22Rv1 (cell line): Measurements from ENCODE around the gene CHMP4A.

Experiments
- H3K27ac ChIP-seq: fragments of 450-650 bp; 2 replicates; pipeline ENCODE4 v1.5.1; 2017
- ZFX ChIP-seq: fragments of 450-650 bp; IDR thresholded peaks from 2 replicates; pipeline ENCODE4 v1.6.1; 2017; ENCODE audit warnings: antibody characterized with exemption, borderline replicate concordance
- TF ChIP-seq, protein P1 (sequence below): fragments of 450-650 bp; IDR thresholded peaks from 2 replicates; pipeline ENCODE4 v1.5.1; 2017; ENCODE audit warnings: mild to moderate bottlenecking

Gene CHMP4A

GRCh38 chr14:24189460-24189859 lies 23.8 kb downstream of the CHMP4A start:
- H3K27ac ChIP-seq = peak overlapping the region; percentile 92

DNA sequence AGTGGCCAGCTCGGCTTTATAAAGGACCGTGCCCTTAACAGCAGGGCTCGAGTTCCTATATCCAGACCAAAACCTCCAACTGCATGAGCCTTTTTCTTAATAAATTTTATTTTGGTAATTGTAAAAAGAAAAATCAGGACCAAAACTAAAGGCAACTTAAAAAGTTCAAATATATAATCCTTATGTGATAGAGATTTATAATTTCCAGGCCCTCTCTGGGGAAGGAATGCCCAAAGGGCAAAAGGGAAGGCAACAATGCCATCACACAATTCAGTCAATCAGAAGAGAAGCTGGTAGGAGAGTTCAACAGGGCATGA lies 24.3 kb downstream of the CHMP4A start:
- peak overlapping the region; percentile 92 for H3K27ac ChIP-seq
- TF ChIP-seq, protein P1, sequence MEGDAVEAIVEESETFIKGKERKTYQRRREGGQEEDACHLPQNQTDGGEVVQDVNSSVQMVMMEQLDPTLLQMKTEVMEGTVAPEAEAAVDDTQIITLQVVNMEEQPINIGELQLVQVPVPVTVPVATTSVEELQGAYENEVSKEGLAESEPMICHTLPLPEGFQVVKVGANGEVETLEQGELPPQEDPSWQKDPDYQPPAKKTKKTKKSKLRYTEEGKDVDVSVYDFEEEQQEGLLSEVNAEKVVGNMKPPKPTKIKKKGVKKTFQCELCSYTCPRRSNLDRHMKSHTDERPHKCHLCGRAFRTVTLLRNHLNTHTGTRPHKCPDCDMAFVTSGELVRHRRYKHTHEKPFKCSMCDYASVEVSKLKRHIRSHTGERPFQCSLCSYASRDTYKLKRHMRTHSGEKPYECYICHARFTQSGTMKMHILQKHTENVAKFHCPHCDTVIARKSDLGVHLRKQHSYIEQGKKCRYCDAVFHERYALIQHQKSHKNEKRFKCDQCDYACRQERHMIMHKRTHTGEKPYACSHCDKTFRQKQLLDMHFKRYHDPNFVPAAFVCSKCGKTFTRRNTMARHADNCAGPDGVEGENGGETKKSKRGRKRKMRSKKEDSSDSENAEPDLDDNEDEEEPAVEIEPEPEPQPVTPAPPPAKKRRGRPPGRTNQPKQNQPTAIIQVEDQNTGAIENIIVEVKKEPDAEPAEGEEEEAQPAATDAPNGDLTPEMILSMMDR = no peak
- TF ChIP-seq ZFX = no peak

More at GRCh38 chr14:24189460-24189859, 23.8 kb downstream of the CHMP4A start:
- no peak for TF ChIP-seq ZFX
- TF ChIP-seq, protein P1 = no peak

DNA sequence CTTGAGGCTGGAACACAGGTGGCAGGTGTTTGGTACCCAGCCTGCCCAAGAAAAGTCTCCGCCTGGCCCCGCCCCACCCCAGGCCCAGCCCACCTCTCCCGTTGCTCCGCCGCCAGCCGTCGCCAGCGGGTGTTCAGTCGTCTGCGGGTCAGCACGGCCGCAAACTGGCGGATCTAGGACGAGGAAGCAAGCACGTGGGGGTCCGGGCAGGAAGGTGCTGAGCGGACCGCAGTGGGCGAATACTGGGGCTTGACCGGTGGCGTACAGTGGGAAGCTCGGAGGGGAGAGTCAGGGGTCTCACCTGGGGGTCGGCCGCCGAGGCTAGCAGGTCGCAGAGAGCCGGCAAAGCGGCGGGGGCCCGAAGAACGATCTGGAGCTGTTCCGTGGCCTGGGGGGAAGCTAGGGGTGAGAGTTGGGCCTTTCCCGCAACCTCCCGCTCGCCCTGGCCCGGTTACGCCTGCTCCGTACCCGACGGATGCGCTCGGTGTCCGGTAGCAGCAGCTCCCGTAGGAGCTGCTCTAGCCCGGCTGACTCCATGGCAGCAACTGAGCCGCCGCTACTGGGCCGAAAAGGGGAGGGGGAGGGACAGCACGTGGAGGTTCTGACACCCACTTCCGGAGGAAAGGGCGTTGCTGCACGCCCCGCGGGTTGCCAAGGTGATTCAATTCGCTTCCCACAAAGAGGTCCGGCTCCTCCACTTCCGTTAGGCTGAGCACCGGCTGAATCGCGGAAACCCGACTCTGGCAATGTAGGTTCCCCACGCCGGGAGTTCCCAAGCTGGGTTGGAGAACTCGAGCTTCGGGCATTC lies 24.8 kb downstream of the CHMP4A start, which contains the start of gene IPO4:
Gene IPO4, minus strand, starts transcription at position 566 of the 808 bp plus-strand sequence. Its CDS starts 29 bp downstream, at position 537.
- no peak for TF ChIP-seq ZFX
- TF ChIP-seq, protein P1 = no peak
- H3K27ac ChIP-seq = peak within 1 kb of the TSS; percentile 92

GRCh38 chr14:24187539-24187915 lies 25.8 kb downstream of the CHMP4A start:
- no peak for TF ChIP-seq ZFX
- TF ChIP-seq, protein P1 = no peak
- peak overlapping the region; percentile 92 for H3K27ac ChIP-seq

DNA sequence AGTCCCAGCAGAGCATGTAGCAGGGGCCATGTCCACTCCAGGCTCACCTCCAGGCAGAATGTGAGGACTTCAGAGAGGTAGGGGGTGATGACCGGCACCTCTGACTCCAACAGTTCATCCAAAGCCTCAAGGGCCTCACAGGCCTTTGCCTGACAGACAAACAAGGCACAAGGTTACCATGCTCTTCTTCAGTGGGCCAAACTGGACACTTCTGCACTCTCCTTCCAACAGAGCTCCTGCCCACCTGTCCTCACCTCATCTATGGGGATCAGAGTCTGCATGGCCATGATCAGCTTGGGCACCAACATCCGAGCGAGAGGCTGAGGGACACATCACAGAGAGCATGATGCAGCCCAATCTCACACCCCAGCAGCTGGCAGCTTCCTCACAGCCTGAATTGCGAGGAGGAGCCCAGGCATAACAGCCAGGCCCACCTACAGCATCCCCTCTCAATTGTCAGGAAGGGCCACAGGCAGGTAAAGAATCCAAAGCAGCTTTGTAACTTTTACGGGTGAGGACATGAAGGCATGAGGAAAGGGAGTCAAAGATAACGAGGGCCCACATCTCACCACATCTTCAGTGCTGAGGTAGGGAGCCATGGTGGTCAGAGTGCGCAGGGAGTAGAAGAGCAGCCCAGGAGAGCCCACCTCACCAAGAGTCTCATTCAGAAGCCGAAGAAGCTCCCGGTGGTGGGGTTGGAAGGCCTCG lies 26.3 kb downstream of the CHMP4A start:
- no peak overlapping the region for H3K27ac ChIP-seq
- no peak for TF ChIP-seq ZFX
- TF ChIP-seq, protein P1 = no peak

- TF ChIP-seq, protein P1 = no peak
- no peak overlapping the region for H3K27ac ChIP-seq
Observed at GRCh38 chr14:24185741-24186140, 27.5 kb downstream of the CHMP4A start.

GRCh38 chr14:24185026-24185425 lies 28.3 kb downstream of the CHMP4A start:
- TF ChIP-seq ZFX = no peak
- TF ChIP-seq, protein P1 = no peak
- no peak overlapping the region for H3K27ac ChIP-seq
